ENCODE measurements around the gene IRS1. TPM values are rescaled to one million over a fixed set of nuclear protein-coding genes. Genes with fewer than 3 reads are reported as not detected.
A peak's percentile ranks its signal among the peaks of the same experiment; 100 is the strongest.

Gene IRS1
- total RNA-seq, 8 experiments from 2014 or later, result 7.1 to 47.0 (median 8.7) TPM

GRCh38 chr2:226720948-226721347, 78.7 kb downstream of the IRS1 start:
- ATAC-seq (replicated peaks in 6 of 8), result no peak
- H3K27ac ChIP-seq, result no peak overlapping the region
- no peak overlapping the region for H3K4me3 ChIP-seq
- in situ Hi-C loops (cut with MboI; ENCODE audit: low pct_unique_long_range_greater_than_20kb in 2 of 9, low sequenced_read_pairs in 9 of 9, unreplicated experiment in 9 of 9), result no loop called here
- 67 to 100% (median 90%) methylated on average over 1 to 5 of the region's 5 CpGs; no CpG with 5 or more reads in 2 of the 10 experiments for WGBS, 10 experiments
- peaks cover 0 to 9% of the 10 kb centered on the region in 2 donors for H3K4me1 ChIP-seq (replicated peaks in 1 of 2)

GRCh38 chr2:226717719-226718118, 81.9 kb downstream of the IRS1 start:
- 80 to 100% (median 100%) methylated on average over 1 of the region's 1 CpG; no CpG with 5 or more reads in 1 of the 10 experiments for WGBS, 10 experiments
- in situ Hi-C loops (cut with MboI; ENCODE audit: low pct_unique_long_range_greater_than_20kb in 2 of 9, low sequenced_read_pairs in 9 of 9, unreplicated experiment in 9 of 9), result no loop called here
- no peaks in the 10 kb centered on the region for H3K4me1 ChIP-seq (replicated peaks in 1 of 2)
- H3K4me3 ChIP-seq, result no peak overlapping the region
- no peak overlapping the region for H3K27ac ChIP-seq
- no peak for ATAC-seq (replicated peaks in 6 of 8)

GRCh38 chr2:226716126-226716525, 83.5 kb downstream of the IRS1 start:
- no peak overlapping the region for H3K27ac ChIP-seq
- H3K4me1 ChIP-seq (replicated peaks in 1 of 2), result no peaks in the 10 kb centered on the region
- in situ Hi-C loops (cut with MboI; ENCODE audit: low pct_unique_long_range_greater_than_20kb in 2 of 9, low sequenced_read_pairs in 9 of 9, unreplicated experiment in 9 of 9), result no loop called here
- no peak overlapping the region for H3K4me3 ChIP-seq
- no peak for ATAC-seq (replicated peaks in 6 of 8)

GRCh38 chr2:226715347-226715990, 84.2 kb downstream of the IRS1 start:
- WGBS, 10 experiments, result 67 to 100% (median 82%) methylated on average over 1 of the region's 3 CpGs; no CpG with 5 or more reads in 6 of the 10 experiments
- Histone ChIP-seq H3K4me3 (no peak overlapping the region), H3K27ac (no peak overlapping the region), H3K4me1 (replicated peaks in 1 of 2) (no peaks in the 10 kb centered on the region)
- in situ Hi-C loops (cut with MboI; ENCODE audit: low pct_unique_long_range_greater_than_20kb in 2 of 9, low sequenced_read_pairs in 9 of 9, unreplicated experiment in 9 of 9), result no loop called here
- no peak for ATAC-seq (replicated peaks in 6 of 8)

GRCh38 chr2:226712941-226713340, 86.7 kb downstream of the IRS1 start:
- WGBS, 10 experiments, result 86 to 100% (median 96%) methylated on average over 1 of the region's 1 CpG
- no peak for ATAC-seq (replicated peaks in 6 of 8)
- no peak overlapping the region for H3K27ac ChIP-seq
- no peaks in the 10 kb centered on the region for H3K4me1 ChIP-seq (replicated peaks in 1 of 2)
- no peak overlapping the region for H3K4me3 ChIP-seq
- in situ Hi-C loops (cut with MboI; ENCODE audit: low pct_unique_long_range_greater_than_20kb in 2 of 9, low sequenced_read_pairs in 9 of 9, unreplicated experiment in 9 of 9), result no loop called here

- 72 to 100% (median 90%) methylated on average over 1 to 2 of the region's 2 CpGs; no CpG with 5 or more reads in 1 of the 10 experiments for WGBS, 10 experiments
- in situ Hi-C loops (cut with MboI; ENCODE audit: low pct_unique_long_range_greater_than_20kb in 2 of 9, low sequenced_read_pairs in 9 of 9, unreplicated experiment in 9 of 9), result no loop called here
- Histone ChIP-seq H3K4me1 (replicated peaks in 1 of 2) (no peaks in the 10 kb centered on the region), H3K4me3 (no peak overlapping the region), H3K27ac (no peak overlapping the region)
- ATAC-seq (replicated peaks in 6 of 8), result no peak
Measured at GRCh38 chr2:226711606-226712296, 87.9 kb downstream of the IRS1 start.

- in situ Hi-C loops (cut with MboI; ENCODE audit: low pct_unique_long_range_greater_than_20kb in 2 of 9, low sequenced_read_pairs in 9 of 9, unreplicated experiment in 9 of 9), result no loop called here
- H3K4me3 ChIP-seq, result no peak overlapping the region
- ATAC-seq (replicated peaks in 6 of 8), result peak in 2 of 8 experiments; percentile 42 to 84
- no peak overlapping the region for H3K27ac ChIP-seq
- peaks cover 6 to 7% of the 10 kb centered on the region in 2 donors for H3K4me1 ChIP-seq (replicated peaks in 1 of 2)
Measured at GRCh38 chr2:226707499-226707898, 92.1 kb downstream of the IRS1 start.

GRCh38 chr2:226705965-226706364, 93.7 kb downstream of the IRS1 start:
- 73 to 100% (median 84%) methylated on average over 1 to 3 of the region's 3 CpGs; no CpG with 5 or more reads in 3 of the 10 experiments for WGBS, 10 experiments
- Histone ChIP-seq H3K4me1 (replicated peaks in 1 of 2) (peaks cover 6 to 12% of the 10 kb centered on the region in 2 donors), H3K4me3 (no peak overlapping the region), H3K27ac (no peak overlapping the region)
- ATAC-seq (replicated peaks in 6 of 8), result no peak
- in situ Hi-C loops (cut with MboI; ENCODE audit: low pct_unique_long_range_greater_than_20kb in 2 of 9, low sequenced_read_pairs in 9 of 9, unreplicated experiment in 9 of 9), result no loop called here

- 67 to 100% (median 93%) methylated on average over 1 to 6 of the region's 8 CpGs; no CpG with 5 or more reads in 3 of the 10 experiments for WGBS, 10 experiments
- Histone ChIP-seq H3K4me1 (replicated peaks in 1 of 2) (peaks cover 6 to 12% of the 10 kb centered on the region in 2 donors), H3K4me3 (no peak overlapping the region), H3K27ac (no peak overlapping the region)
- in situ Hi-C loops (cut with MboI; ENCODE audit: low pct_unique_long_range_greater_than_20kb in 2 of 9, low sequenced_read_pairs in 9 of 9, unreplicated experiment in 9 of 9), result no loop called here
- ATAC-seq (replicated peaks in 6 of 8), result no peak
Measured at GRCh38 chr2:226705133-226705886, 94.3 kb downstream of the IRS1 start.

GRCh38 chr2:226703514-226703913, 96.1 kb downstream of the IRS1 start:
- ATAC-seq (replicated peaks in 6 of 8), result peak in 3 of 8 experiments; percentile 31 to 70 (median 64)
- in situ Hi-C loops (cut with MboI; ENCODE audit: low pct_unique_long_range_greater_than_20kb in 2 of 9, low sequenced_read_pairs in 9 of 9, unreplicated experiment in 9 of 9), result no loop called here
- H3K4me3 ChIP-seq, result no peak overlapping the region
- 17 to 100% (median 70%) methylated on average over 1 to 3 of the region's 3 CpGs; no CpG with 5 or more reads in 4 of the 10 experiments for WGBS, 10 experiments
- H3K27ac ChIP-seq, result no peak overlapping the region
- H3K4me1 ChIP-seq (replicated peaks in 1 of 2), result peaks cover 6 to 12% of the 10 kb centered on the region in 2 donors

GRCh38 chr2:226702376-226702775, 97.2 kb downstream of the IRS1 start:
- ATAC-seq (replicated peaks in 6 of 8), result no peak
- in situ Hi-C loops (cut with MboI; ENCODE audit: low pct_unique_long_range_greater_than_20kb in 2 of 9, low sequenced_read_pairs in 9 of 9, unreplicated experiment in 9 of 9), result no loop called here
- peaks cover 6 to 12% of the 10 kb centered on the region in 2 donors for H3K4me1 ChIP-seq (replicated peaks in 1 of 2)
- 81 to 100% (median 88%) methylated on average over 2 to 6 of the region's 7 CpGs for WGBS, 10 experiments
- no peak overlapping the region for H3K4me3 ChIP-seq
- H3K27ac ChIP-seq, result no peak overlapping the region

- ATAC-seq (replicated peaks in 6 of 8), result peak in 3 of 8 experiments; percentile 44 to 87 (median 71)
- H3K4me1 ChIP-seq (replicated peaks in 1 of 2), result peaks cover 6 to 14% of the 10 kb centered on the region in 2 donors
- in situ Hi-C loops (cut with MboI; ENCODE audit: low pct_unique_long_range_greater_than_20kb in 2 of 9, low sequenced_read_pairs in 9 of 9, unreplicated experiment in 9 of 9), result no loop called here
- whole genome bisulfite sequencing, 10 experiments, result 43 to 100% (median 83%) methylated on average over 1 of the region's 1 CpG; no CpG with 5 or more reads in 5 of the 10 experiments
- no peak overlapping the region for H3K4me3 ChIP-seq
- H3K27ac ChIP-seq, result no peak overlapping the region
Measured at GRCh38 chr2:226701052-226701451, 98.6 kb downstream of the IRS1 start.

GRCh38 chr2:226699321-226699720, 100.3 kb downstream of the IRS1 start:
- 25 to 100% (median 100%) methylated on average over 1 to 2 of the region's 2 CpGs; no CpG with 5 or more reads in 3 of the 10 experiments for WGBS, 10 experiments
- Histone ChIP-seq H3K27ac (no peak overlapping the region), H3K4me3 (no peak overlapping the region), H3K4me1 (replicated peaks in 1 of 2) (peaks cover 9 to 16% of the 10 kb centered on the region in 2 donors)
- in situ Hi-C loops (cut with MboI; ENCODE audit: low pct_unique_long_range_greater_than_20kb in 2 of 9, low sequenced_read_pairs in 9 of 9, unreplicated experiment in 9 of 9), result no loop called here
- peak in 1 of 8 experiments; percentile 40 for ATAC-seq (replicated peaks in 6 of 8)

Measured in motor neuron (in vitro differentiated cells).